ENCODE data around the gene VPS13D.

The VPS13D gene

DNA sequence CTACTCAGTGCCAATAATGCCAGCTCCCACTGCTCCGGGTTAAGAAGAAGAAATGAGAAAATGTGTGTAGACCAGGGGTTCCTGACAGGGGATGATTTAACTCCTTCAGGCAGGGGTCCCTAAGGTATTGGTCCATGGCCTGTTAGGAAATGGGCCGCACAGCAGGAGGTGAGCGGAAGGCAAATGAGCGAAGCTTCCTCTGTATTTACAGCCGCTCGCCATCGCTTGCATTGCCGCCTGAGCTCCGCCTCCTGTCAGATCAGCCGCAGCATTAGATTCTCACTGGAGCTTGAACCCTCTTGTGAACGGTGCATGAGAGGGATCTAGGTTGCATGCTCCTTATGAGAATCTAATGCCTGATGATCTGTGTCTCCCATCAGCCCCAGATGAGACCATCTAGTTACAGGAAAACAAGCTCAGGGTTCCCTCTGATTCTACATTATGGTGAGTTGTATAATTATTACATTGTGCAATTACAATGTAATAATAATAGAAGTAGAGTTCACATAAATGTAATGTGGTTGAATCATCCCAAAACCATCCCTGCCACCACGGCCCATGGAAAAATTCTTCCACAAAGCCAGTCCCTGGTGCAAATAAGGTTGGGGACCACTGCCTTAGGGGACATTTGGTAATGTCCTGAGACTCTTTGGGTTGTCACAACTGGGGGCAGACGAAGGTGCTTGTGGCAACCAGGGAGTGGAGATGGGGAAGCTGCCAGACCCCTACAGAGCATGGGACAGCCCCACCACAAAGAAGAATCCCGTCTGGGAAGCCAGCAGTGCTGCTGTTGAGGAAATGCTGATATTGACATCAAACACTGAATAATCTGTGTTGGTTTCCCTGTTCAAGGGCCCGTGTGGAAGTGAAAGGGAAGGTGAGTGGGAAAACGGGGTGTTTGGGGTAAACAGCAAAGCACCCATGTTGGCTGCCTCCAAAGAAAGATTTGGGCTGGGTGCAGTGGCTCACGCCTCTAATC lies 327.4 kb downstream of the VPS13D start:
- CTCF ChIA-PET, result no interaction called here
- POLR2A ChIA-PET, result interaction anchor here (2.2 kb wide), 1 partner anchor 62 kb away, joined by 6 read pairs; no protein-coding TSS in a partner anchor
- no peak for DNase-seq (ENCODE audit: extremely low spot score)
- TF ChIP-seq NFRKB (IDR thresholded peaks at IDR 0.05) (no peak), CTBP1 (IDR thresholded peaks at IDR 0.05; ENCODE audit: borderline replicate concordance) (no peak), ELF4 (IDR thresholded peaks at IDR 0.05) (no peak), ARNT (IDR thresholded peaks at IDR 0.05) (no peak), LEF1 (IDR thresholded peaks at IDR 0.05; ENCODE audit: borderline replicate concordance) (no peak), HDGF (IDR thresholded peaks at IDR 0.05; ENCODE audit: borderline replicate concordance) (no peak), TARDBP (IDR thresholded peaks at IDR 0.05) (no peak), FOXA1 (IDR thresholded peaks at IDR 0.05) (no peak), FOXK2 (IDR thresholded peaks at IDR 0.05) (no peak), L3MBTL2 (conservative IDR thresholded peaks at IDR 0.05) (no peak), SP1 (IDR thresholded peaks at IDR 0.05) (no peak), ZNF384 (IDR thresholded peaks at IDR 0.05) (no peak), SUZ12 (IDR thresholded peaks at IDR 0.05) (no peak), FOXM1 (IDR thresholded peaks at IDR 0.05; ENCODE audit: borderline replicate concordance) (no peak), BHLHE40 (IDR thresholded peaks at IDR 0.05; ENCODE audit: borderline replicate concordance) (no peak)
- TF ChIP-seq, protein P1, sequence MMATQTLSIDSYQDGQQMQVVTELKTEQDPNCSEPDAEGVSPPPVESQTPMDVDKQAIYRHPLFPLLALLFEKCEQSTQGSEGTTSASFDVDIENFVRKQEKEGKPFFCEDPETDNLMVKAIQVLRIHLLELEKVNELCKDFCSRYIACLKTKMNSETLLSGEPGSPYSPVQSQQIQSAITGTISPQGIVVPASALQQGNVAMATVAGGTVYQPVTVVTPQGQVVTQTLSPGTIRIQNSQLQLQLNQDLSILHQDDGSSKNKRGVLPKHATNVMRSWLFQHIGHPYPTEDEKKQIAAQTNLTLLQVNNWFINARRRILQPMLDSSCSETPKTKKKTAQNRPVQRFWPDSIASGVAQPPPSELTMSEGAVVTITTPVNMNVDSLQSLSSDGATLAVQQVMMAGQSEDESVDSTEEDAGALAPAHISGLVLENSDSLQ (IDR thresholded peaks at IDR 0.05), result no peak

DNA sequence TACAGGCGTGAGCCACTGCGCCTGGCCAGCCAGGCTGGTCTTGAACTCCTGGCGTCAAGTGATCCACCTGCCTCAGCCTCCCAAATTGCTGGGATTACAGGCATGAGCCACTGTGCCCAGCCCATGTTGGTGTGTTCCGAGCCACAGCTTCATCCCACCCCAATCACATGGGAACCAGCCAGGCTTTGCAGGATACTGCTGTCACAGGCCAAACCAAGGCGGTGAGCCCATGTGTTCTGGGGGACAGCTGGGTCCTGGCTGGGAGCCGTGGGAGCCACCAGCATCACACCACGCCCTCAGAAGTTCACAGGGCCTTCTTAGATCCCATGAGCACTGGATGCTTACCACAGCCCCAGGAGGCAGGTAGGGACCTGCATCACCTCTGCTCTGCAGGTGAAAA lies 331.3 kb downstream of the VPS13D start:
- TF ChIP-seq FOXK2 (IDR thresholded peaks at IDR 0.05), result no peak
- TF ChIP-seq TARDBP (IDR thresholded peaks at IDR 0.05), result no peak
- TF ChIP-seq CTBP1 (IDR thresholded peaks at IDR 0.05; ENCODE audit: borderline replicate concordance), result no peak
- TF ChIP-seq ARNT (IDR thresholded peaks at IDR 0.05), result no peak
- TF ChIP-seq, protein P1 (IDR thresholded peaks at IDR 0.05), result no peak
- TF ChIP-seq FOXM1 (IDR thresholded peaks at IDR 0.05; ENCODE audit: borderline replicate concordance), result no peak
- TF ChIP-seq HDGF (IDR thresholded peaks at IDR 0.05; ENCODE audit: borderline replicate concordance), result no peak
- TF ChIP-seq L3MBTL2 (conservative IDR thresholded peaks at IDR 0.05), result no peak
- no peak for TF ChIP-seq LEF1 (IDR thresholded peaks at IDR 0.05; ENCODE audit: borderline replicate concordance)
- no peak for TF ChIP-seq ELF4 (IDR thresholded peaks at IDR 0.05)
- no peak for TF ChIP-seq FOXA1 (IDR thresholded peaks at IDR 0.05)
- TF ChIP-seq NFRKB (IDR thresholded peaks at IDR 0.05), result no peak
- TF ChIP-seq SUZ12 (IDR thresholded peaks at IDR 0.05), result no peak
- no peak for TF ChIP-seq BHLHE40 (IDR thresholded peaks at IDR 0.05; ENCODE audit: borderline replicate concordance)
- DNase-seq (ENCODE audit: extremely low spot score), result no peak
- CTCF ChIA-PET, result no interaction called here
- POLR2A ChIA-PET, result no interaction called here
